NOMO-1 (cell line): ENCODE data around the gene SPRY2.
"Not testable (repeated sequence)": the region's sequence is repeated elsewhere in the genome, so short reads cannot be mapped to it uniquely, and the experiment has no call there.

Source experiments
- DNase-seq, 2 experiments: peaks; one replicate each; lab custom pipeline; 2025; ENCODE audit not compliant: unreplicated experiment in 2 of 2; lab: John Stamatoyannopoulos, UW

SPRY2 gene

GRCh38 chr13:80355496-80356094 lies 14.7 kb upstream of the SPRY2 start:
- DNase-seq = not testable (repeated sequence)

- DNase-seq = no peak
Observed at GRCh38 chr13:80348750-80349149, 7.8 kb upstream of the SPRY2 start.

GRCh38 chr13:80348314-80348713 lies 7.4 kb upstream of the SPRY2 start:
- no peak for DNase-seq

GRCh38 chr13:80345771-80346510 lies 5.0 kb upstream of the SPRY2 start:
- no peak for DNase-seq

GRCh38 chr13:80344032-80344431 lies 3.1 kb upstream of the SPRY2 start:
- DNase-seq = not testable (repeated sequence)

GRCh38 chr13:80342471-80343371 lies 1.8 kb upstream of the SPRY2 start:
- DNase-seq = peak; percentile 62 to 79

GRCh38 chr13:80341756-80342370 lies 937 bp upstream of the SPRY2 start:
- DNase-seq = peak; percentile 18 to 23

- DNase-seq = peak; percentile 72 to 76
Observed at GRCh38 chr13:80340651-80341100, 250 bp downstream of the SPRY2 start.

GRCh38 chr13:80339912-80340650 lies 845 bp downstream of the SPRY2 start:
- DNase-seq = peak; percentile 43 to 60

- DNase-seq = no peak
Observed at GRCh38 chr13:80339563-80339911, 1.4 kb downstream of the SPRY2 start.

GRCh38 chr13:80338781-80339562 lies 2.0 kb downstream of the SPRY2 start:
- DNase-seq = peak; percentile 43 to 67

- DNase-seq = no peak
Observed at GRCh38 chr13:80337288-80338081, 3.4 kb downstream of the SPRY2 start.

- DNase-seq = no peak
Observed at GRCh38 chr13:80336776-80337287, 4.1 kb downstream of the SPRY2 start.

GRCh38 chr13:80336370-80336769 lies 4.6 kb downstream of the SPRY2 start:
- no peak for DNase-seq

GRCh38 chr13:80334597-80335260 lies 6.2 kb downstream of the SPRY2 start:
- no peak for DNase-seq

GRCh38 chr13:80331984-80332383 lies 8.9 kb downstream of the SPRY2 start:
- no peak for DNase-seq

- no peak for DNase-seq
Observed at GRCh38 chr13:80329250-80329649, 11.7 kb downstream of the SPRY2 start.

GRCh38 chr13:80319004-80319403 lies 21.9 kb downstream of the SPRY2 start:
- DNase-seq = no peak
